Right atrium auricular region (tissue), 2 donors: ENCODE data around the gene SLC25A52. TPM values are rescaled to one million over a fixed set of nuclear protein-coding genes. Genes with fewer than 3 reads are reported as not detected.
"Not testable (repeated sequence)": the region's sequence is repeated elsewhere in the genome, so short reads cannot be mapped to it uniquely, and the experiment has no call there.

Source experiments
- DNase-seq: peaks from one replicate; pipeline ENCODE4 v3.0.0-alpha.2; 2019; ENCODE audit warnings: low spot score
- H3K27ac ChIP-seq, 2 donors: fragments of 200-600 bp; sonication (generic); 1 replicate in 1 of 2; 2 replicates in 1 of 2; pipeline ENCODE4 v1.5.1; 2016 to 2019
- H3K27me3 ChIP-seq, 2 donors: fragments of 200-600 bp; sonication (generic); one replicate each; pipeline versions ENCODE4 v1.5.1 to v1.6.0; 2017 to 2019
- H3K36me3 ChIP-seq: fragments of 200-600 bp; sonication (generic); one replicate; pipeline ENCODE4 v1.5.1; 2016
- H3K4me1 ChIP-seq, 2 donors: fragments of 200-600 bp; sonication (generic); one replicate each; pipeline versions ENCODE4 v1.5.1 to v1.6.0; 2017 to 2019
- H3K4me3 ChIP-seq, 2 donors: fragments of 200-600 bp; sonication (generic); 1 replicate in 1 of 2; 2 replicates in 1 of 2; pipeline ENCODE4 v1.5.1; 2017 to 2019; ENCODE audit warnings: mild to moderate bottlenecking in 1 of 2, moderate library complexity in 1 of 2
- H3K9me3 ChIP-seq, 2 donors: fragments of 200-600 bp; sonication (generic); one replicate each; pipeline ENCODE4 v1.5.1; 2019
- total RNA-seq, 2 donors: library from RNA; depleted of rRNA; stranded (reverse); fragments of >200 nt; gene quantifications; one replicate each; pipeline ENCODE4 v1.1.0, GENCODE V29; 2016
- TF ChIP-seq, protein P1 (sequence below), 2 donors: fragments of 200-600 bp; sonication (generic); IDR thresholded peaks; one replicate each; pipeline ENCODE4 v1.5.1; 2019; ENCODE audit warnings: antibody characterized with exemption in 2 of 2

The SLC25A52 gene, protein sequence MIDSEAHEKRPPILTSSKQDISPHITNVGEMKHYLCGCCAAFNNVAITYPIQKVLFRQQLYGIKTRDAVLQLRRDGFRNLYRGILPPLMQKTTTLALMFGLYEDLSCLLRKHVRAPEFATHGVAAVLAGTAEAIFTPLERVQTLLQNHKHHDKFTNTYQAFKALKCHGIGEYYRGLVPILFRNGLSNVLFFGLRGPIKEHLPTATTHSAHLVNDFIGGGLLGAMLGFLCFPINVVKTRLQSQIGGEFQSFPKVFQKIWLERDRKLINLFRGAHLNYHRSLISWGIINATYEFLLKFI
- not detected for total RNA-seq

DNA sequence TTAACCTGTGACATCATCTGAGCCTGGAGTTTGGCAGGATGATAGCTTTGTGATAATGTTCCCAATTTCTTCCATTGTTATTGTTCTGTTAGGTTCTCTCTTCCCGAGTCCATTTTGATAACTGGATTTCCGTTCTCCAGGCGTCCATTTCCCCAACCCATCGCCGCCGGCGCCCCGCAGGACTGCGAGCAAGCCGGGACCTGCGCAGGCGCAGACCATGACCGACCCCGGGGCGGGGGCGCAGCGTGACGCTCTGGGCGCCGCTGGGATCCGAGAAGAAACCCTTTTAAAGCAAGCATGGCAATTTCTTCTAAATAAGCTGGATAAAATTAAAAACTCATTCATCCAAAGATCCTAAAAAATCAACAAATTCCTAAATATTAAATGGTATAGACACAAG is at the start of gene SLC25A52:
Gene SLC25A52, minus strand, starts transcription at position 186 of the 400 bp plus-strand sequence. CDS start 219 bp downstream, outside the sequence.
- Histone ChIP-seq H3K9me3 (no peaks in the 10 kb centered on the region), H3K4me1 (no peaks in the 10 kb centered on the region), H3K4me3 (no peak within 1 kb of the TSS), H3K27me3 (no peaks in the 10 kb centered on the region), H3K27ac (no peak within 1 kb of the TSS), H3K36me3 (no peaks in the 10 kb centered on the region)
- TF ChIP-seq, protein P1, sequence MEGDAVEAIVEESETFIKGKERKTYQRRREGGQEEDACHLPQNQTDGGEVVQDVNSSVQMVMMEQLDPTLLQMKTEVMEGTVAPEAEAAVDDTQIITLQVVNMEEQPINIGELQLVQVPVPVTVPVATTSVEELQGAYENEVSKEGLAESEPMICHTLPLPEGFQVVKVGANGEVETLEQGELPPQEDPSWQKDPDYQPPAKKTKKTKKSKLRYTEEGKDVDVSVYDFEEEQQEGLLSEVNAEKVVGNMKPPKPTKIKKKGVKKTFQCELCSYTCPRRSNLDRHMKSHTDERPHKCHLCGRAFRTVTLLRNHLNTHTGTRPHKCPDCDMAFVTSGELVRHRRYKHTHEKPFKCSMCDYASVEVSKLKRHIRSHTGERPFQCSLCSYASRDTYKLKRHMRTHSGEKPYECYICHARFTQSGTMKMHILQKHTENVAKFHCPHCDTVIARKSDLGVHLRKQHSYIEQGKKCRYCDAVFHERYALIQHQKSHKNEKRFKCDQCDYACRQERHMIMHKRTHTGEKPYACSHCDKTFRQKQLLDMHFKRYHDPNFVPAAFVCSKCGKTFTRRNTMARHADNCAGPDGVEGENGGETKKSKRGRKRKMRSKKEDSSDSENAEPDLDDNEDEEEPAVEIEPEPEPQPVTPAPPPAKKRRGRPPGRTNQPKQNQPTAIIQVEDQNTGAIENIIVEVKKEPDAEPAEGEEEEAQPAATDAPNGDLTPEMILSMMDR (IDR thresholded peaks at IDR 0.05): no peak
- no peak for DNase-seq

DNA sequence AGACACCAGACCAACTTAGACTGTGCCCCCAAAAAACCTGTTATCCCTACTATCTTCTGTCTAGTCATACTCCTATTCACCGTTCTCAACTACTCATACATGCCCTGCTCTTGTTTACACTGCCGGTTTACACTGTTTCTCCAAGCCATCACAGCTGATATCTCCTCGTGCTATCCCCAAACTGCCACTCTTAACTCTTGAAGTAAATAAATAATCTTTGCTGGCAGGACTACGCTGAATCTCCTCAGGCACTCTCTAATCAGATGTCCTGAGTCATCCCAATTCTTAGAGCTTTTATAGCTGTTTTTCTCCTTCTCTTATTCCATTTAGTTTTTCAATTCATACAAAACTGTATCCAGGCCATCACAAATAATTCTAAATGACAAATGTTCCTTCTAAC is 48.4 kb upstream of the SLC25A52 start:
- DNase-seq, H3K36me3 ChIP-seq: not testable (repeated sequence)

GRCh38 chr18:31801078-31801477 is 40.4 kb upstream of the SLC25A52 start:
- TF ChIP-seq, protein P1 (IDR thresholded peaks at IDR 0.05): no peak
- no peak for DNase-seq
- Histone ChIP-seq H3K9me3 (no peaks in the 10 kb centered on the region), H3K27me3 (no peaks in the 10 kb centered on the region), H3K4me3 (no peak overlapping the region), H3K27ac (no peak overlapping the region), H3K4me1 (no peaks in the 10 kb centered on the region), H3K36me3 (no peaks in the 10 kb centered on the region)

More for the DNA sequence above, 48.4 kb upstream of the SLC25A52 start:
- not testable (repeated sequence) for H3K4me1 ChIP-seq, H3K27ac ChIP-seq, H3K4me3 ChIP-seq, H3K27me3 ChIP-seq, H3K9me3 ChIP-seq

GRCh38 chr18:31799257-31799656 is 38.6 kb upstream of the SLC25A52 start:
- H3K27me3 ChIP-seq, H3K4me3 ChIP-seq, H3K4me1 ChIP-seq, DNase-seq, H3K27ac ChIP-seq, H3K9me3 ChIP-seq, H3K36me3 ChIP-seq: not testable (repeated sequence)

DNA sequence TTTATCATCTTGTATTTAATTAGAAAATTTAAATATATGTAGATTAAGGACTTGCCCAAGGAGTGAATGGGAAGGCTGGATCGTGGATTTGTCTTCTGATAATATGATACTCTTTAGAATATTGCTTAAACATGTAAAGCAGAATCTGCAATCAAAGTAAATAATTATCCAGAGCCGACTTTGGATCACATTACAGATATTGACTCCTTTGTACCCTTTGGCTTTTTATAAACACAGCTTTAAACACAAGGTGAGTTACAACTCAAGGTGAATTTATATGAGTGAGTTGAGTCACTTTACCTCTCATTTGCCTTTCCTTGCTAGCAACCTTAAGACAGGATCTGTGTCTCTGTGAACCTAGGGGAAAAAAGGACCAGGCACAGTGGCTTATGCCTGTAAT is 37.7 kb upstream of the SLC25A52 start:
- no peaks in the 10 kb centered on the region for H3K9me3 ChIP-seq
- TF ChIP-seq, protein P1 (IDR thresholded peaks at IDR 0.05): no peak
- no peak overlapping the region for H3K27ac ChIP-seq
- H3K4me3 ChIP-seq: no peak overlapping the region
- H3K27me3 ChIP-seq: no peaks in the 10 kb centered on the region
- no peak for DNase-seq
- no peaks in the 10 kb centered on the region for H3K4me1 ChIP-seq
- H3K36me3 ChIP-seq: no peaks in the 10 kb centered on the region

DNA sequence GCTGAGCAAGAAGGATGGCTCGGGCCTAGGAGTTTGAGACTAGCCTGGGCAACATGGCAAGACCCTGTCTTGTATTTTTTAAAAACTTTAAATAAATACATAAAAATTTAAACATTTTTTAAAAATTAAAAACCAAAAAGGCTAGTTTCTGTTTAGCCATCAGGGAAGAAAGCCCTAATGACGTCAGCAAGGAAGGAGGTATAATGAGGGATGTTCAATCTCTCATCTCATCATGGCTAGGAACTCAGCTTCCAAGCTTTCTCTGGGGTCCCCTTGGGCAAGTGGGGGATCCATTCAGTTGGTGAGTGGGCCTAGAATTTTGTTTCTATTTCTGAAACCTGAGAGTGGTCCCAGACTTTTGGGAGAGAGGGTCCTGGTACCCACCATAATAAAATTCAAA is 35.1 kb upstream of the SLC25A52 start:
- H3K4me3 ChIP-seq: no peak overlapping the region
- H3K36me3 ChIP-seq: no peaks in the 10 kb centered on the region
- H3K27me3 ChIP-seq: no peaks in the 10 kb centered on the region
- H3K4me1 ChIP-seq: no peaks in the 10 kb centered on the region
- no peaks in the 10 kb centered on the region for H3K9me3 ChIP-seq
- no peak overlapping the region for H3K27ac ChIP-seq
- TF ChIP-seq, protein P1 (IDR thresholded peaks at IDR 0.05): no peak
- DNase-seq: no peak

DNA sequence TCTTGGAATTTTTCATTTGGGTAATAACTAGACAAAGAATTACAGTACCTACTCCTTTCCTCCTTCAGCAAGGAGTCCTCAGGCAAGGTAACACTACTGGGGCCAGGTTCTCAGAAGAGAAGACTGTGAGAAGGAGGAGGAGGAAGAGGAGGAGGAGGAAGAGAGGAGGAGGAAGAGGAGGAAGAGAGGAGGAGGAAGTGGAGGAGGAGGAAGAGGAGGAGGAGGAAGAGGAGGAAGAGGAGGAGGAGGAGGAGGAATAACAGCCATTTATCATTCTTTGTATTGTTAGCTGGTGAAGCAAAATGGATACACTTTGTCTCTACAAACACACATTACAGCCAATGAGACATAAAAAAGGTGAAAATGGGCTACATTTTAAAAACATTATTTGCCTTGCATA is 32.9 kb upstream of the SLC25A52 start:
- Histone ChIP-seq H3K4me1 (no peaks in the 10 kb centered on the region), H3K36me3 (no peaks in the 10 kb centered on the region), H3K27ac (no peak overlapping the region), H3K27me3 (no peaks in the 10 kb centered on the region), H3K4me3 (no peak overlapping the region), H3K9me3 (no peaks in the 10 kb centered on the region)
- no peak for DNase-seq
- TF ChIP-seq, protein P1 (IDR thresholded peaks at IDR 0.05): no peak
